HEK293 (cell line): ENCODE data around the gene SAMD4B.

Experiments used
- FEZF1 ChIP-seq: fragments of 450-650 bp; formaldehyde crosslinking; IDR thresholded peaks from 2 replicates; pipeline ENCODE4 v1.5.1; 2016; ENCODE audit warnings: missing biosample characterization, missing genetic modification characterization
- GFI1B ChIP-seq: fragments of 450-650 bp; formaldehyde crosslinking; IDR thresholded peaks from 2 replicates; pipeline ENCODE4 v1.5.1; 2016; ENCODE audit warnings: missing biosample characterization, missing genetic modification characterization
- HOXA7 ChIP-seq: sonication (generic); formaldehyde crosslinking; IDR thresholded peaks from 2 replicates; pipeline ENCODE4 v1.8.1; 2022; ENCODE audit warnings: missing genetic modification reagents, borderline replicate concordance
- KLF1 ChIP-seq: fragments of 450-650 bp; formaldehyde crosslinking; IDR thresholded peaks from 2 replicates; pipeline ENCODE4 v1.5.1; 2016; ENCODE audit warnings: missing biosample characterization, missing genetic modification characterization
- KLF8 ChIP-seq: fragments of 450-650 bp; formaldehyde crosslinking; IDR thresholded peaks from 2 replicates; pipeline ENCODE4 v1.5.1; 2016; ENCODE audit warnings: missing biosample characterization, missing genetic modification characterization
- OSR2 ChIP-seq: fragments of 450-650 bp; formaldehyde crosslinking; IDR thresholded peaks from 2 replicates; pipeline ENCODE4 v1.5.1; 2016; ENCODE audit warnings: missing biosample characterization, missing genetic modification characterization
- PRDM6 ChIP-seq: fragments of 450-650 bp; formaldehyde crosslinking; IDR thresholded peaks from 2 replicates; pipeline ENCODE4 v1.5.1; 2017; ENCODE audit warnings: missing biosample characterization, missing genetic modification characterization
- SCRT2 ChIP-seq: fragments of 450-650 bp; formaldehyde crosslinking; IDR thresholded peaks from 2 replicates; pipeline ENCODE4 v1.5.1; 2016; ENCODE audit warnings: missing biosample characterization, missing genetic modification characterization
- ZBTB10 ChIP-seq: fragments of 450-650 bp; formaldehyde crosslinking; IDR thresholded peaks from 2 replicates; pipeline ENCODE4 v1.5.1; 2016; ENCODE audit warnings: missing biosample characterization, missing genetic modification characterization
- ZIC2 ChIP-seq: fragments of 450-650 bp; formaldehyde crosslinking; IDR thresholded peaks from 2 replicates; pipeline ENCODE4 v1.5.1; 2016; ENCODE audit warnings: missing biosample characterization, missing genetic modification characterization
- ZNF10 ChIP-seq: fragments of 450-650 bp; formaldehyde crosslinking; IDR thresholded peaks from 2 replicates; pipeline ENCODE4 v1.5.1; 2017; ENCODE audit warnings: missing biosample characterization, missing genetic modification characterization
- ZNF174 ChIP-seq: fragments of 450-650 bp; formaldehyde crosslinking; IDR thresholded peaks from 2 replicates; pipeline ENCODE4 v1.5.0; 2017; ENCODE audit warnings: missing biosample characterization, mild to moderate bottlenecking, missing genetic modification characterization
- ZNF175 ChIP-seq: fragments of 450-650 bp; formaldehyde crosslinking; IDR thresholded peaks from 2 replicates; pipeline ENCODE4 v1.5.1; 2016; ENCODE audit warnings: missing biosample characterization, missing genetic modification characterization
- ZNF184 ChIP-seq: fragments of 450-650 bp; IDR thresholded peaks from 2 replicates; pipeline ENCODE4 v1.5.1; 2018; ENCODE audit warnings: missing biosample characterization, mild to moderate bottlenecking, missing genetic modification characterization
- ZNF19 ChIP-seq: fragments of 450-650 bp; formaldehyde crosslinking; IDR thresholded peaks from 2 replicates; pipeline ENCODE4; 2016; ENCODE audit warnings: missing biosample characterization, missing genetic modification characterization, low read depth
- ZNF202 ChIP-seq: fragments of 450-650 bp; formaldehyde crosslinking; IDR thresholded peaks from 2 replicates; pipeline ENCODE4 v1.5.1; 2016; ENCODE audit warnings: missing biosample characterization, missing genetic modification characterization, borderline replicate concordance
- ZNF239 ChIP-seq: fragments of 450-650 bp; formaldehyde crosslinking; IDR thresholded peaks from 2 replicates; pipeline ENCODE4 v1.5.1; 2016; ENCODE audit warnings: missing biosample characterization, missing genetic modification characterization
- ZNF248 ChIP-seq: fragments of 450-650 bp; formaldehyde crosslinking; IDR thresholded peaks from 2 replicates; pipeline ENCODE4 v1.5.1; 2017; ENCODE audit warnings: missing biosample characterization, missing genetic modification characterization
- ZNF335 ChIP-seq: fragments of 450-650 bp; formaldehyde crosslinking; conservative IDR thresholded peaks from 2 replicates; pipeline ENCODE4 v1.5.1; 2016; ENCODE audit warnings: missing biosample characterization, missing genetic modification characterization
- ZNF398 ChIP-seq: fragments of 450-650 bp; formaldehyde crosslinking; IDR thresholded peaks from 2 replicates; pipeline ENCODE4 v1.5.1; 2017; ENCODE audit warnings: missing biosample characterization, missing genetic modification characterization
- ZNF423 ChIP-seq: fragments of 450-650 bp; formaldehyde crosslinking; IDR thresholded peaks from 2 replicates; pipeline ENCODE4 v1.5.1; 2016; ENCODE audit warnings: missing biosample characterization, missing genetic modification characterization
- ZNF514 ChIP-seq: fragments of 450-650 bp; formaldehyde crosslinking; IDR thresholded peaks from 2 replicates; pipeline ENCODE4 v1.5.1; 2016; ENCODE audit warnings: missing biosample characterization, missing genetic modification characterization
- ZNF530 ChIP-seq: fragments of 450-650 bp; formaldehyde crosslinking; IDR thresholded peaks from 2 replicates; pipeline ENCODE4 v1.5.1; 2016; ENCODE audit warnings: low read depth, missing biosample characterization, missing genetic modification characterization
- ZNF626 ChIP-seq: fragments of 450-650 bp; sonication (Bioruptor Pico); formaldehyde crosslinking; IDR thresholded peaks from 2 replicates; pipeline ENCODE4 v1.5.1; 2018; ENCODE audit warnings: missing biosample characterization, missing genetic modification characterization, inconsistent platforms
- TF ChIP-seq, protein P1 (sequence below): fragments of 450-650 bp; formaldehyde crosslinking; IDR thresholded peaks from 2 replicates; pipeline ENCODE4 v1.5.1; 2016; ENCODE audit warnings: missing biosample characterization, missing genetic modification characterization
- TF ChIP-seq, protein P2 (sequence below): fragments of 450-650 bp; formaldehyde crosslinking; IDR thresholded peaks from 2 replicates; pipeline ENCODE4 v1.5.1; 2016; ENCODE audit warnings: missing biosample characterization, missing genetic modification characterization
- TF ChIP-seq, protein P3 (sequence below): fragments of 450-650 bp; formaldehyde crosslinking; IDR thresholded peaks from 2 replicates; pipeline ENCODE4 v1.5.1; 2017; ENCODE audit warnings: missing biosample characterization, missing genetic modification characterization

SAMD4B gene

GRCh38 chr19:39390751-39391437, 48.7 kb downstream of the SAMD4B start, which contains the start of the genes MED29 and PAF1 (continued):
- TF ChIP-seq, protein P1, sequence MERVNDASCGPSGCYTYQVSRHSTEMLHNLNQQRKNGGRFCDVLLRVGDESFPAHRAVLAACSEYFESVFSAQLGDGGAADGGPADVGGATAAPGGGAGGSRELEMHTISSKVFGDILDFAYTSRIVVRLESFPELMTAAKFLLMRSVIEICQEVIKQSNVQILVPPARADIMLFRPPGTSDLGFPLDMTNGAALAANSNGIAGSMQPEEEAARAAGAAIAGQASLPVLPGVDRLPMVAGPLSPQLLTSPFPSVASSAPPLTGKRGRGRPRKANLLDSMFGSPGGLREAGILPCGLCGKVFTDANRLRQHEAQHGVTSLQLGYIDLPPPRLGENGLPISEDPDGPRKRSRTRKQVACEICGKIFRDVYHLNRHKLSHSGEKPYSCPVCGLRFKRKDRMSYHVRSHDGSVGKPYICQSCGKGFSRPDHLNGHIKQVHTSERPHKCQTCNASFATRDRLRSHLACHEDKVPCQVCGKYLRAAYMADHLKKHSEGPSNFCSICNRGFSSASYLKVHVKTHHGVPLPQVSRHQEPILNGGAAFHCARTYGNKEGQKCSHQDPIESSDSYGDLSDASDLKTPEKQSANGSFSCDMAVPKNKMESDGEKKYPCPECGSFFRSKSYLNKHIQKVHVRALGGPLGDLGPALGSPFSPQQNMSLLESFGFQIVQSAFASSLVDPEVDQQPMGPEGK (tag by site-specific recombination): peak; percentile 99
- TF ChIP-seq GFI1B (no peak), ZNF174 (no peak), ZNF184 (tag by site-specific recombination) (no peak), KLF8 (tag by site-specific recombination) (peak; percentile 96), ZNF626 (tag by site-specific recombination) (no peak), KLF1 (peak; percentile 88), ZNF530 (tag by site-specific recombination) (no peak), ZNF335 (tag by site-specific recombination) (peak; percentile 100), ZNF10 (tag by site-specific recombination) (peak; percentile 92), OSR2 (tag by site-specific recombination) (no peak), ZNF398 (tag by site-specific recombination) (no peak; the same call in none of the 2 replicates), ZBTB10 (peak; percentile 99), ZNF202 (no peak), SCRT2 (tag by site-specific recombination) (peak; percentile 100), ZNF239 (tag by site-specific recombination) (peak; percentile 91), ZNF175 (tag by site-specific recombination) (no peak), ZNF423 (no peak), ZIC2 (peak; percentile 95), ZNF248 (tag by site-specific recombination) (0 out of 2 replicates have a peak, but pooled peaks have one; percentile 1), FEZF1 (tag by site-specific recombination) (peak; percentile 60), ZNF19 (tag by site-specific recombination) (no peak), HOXA7 (CRISPR knock-in tag) (no peak), PRDM6 (tag by site-specific recombination) (no peak; the same call in 1 of the 2 replicates), ZNF514 (no peak)
- TF ChIP-seq, protein P2, sequence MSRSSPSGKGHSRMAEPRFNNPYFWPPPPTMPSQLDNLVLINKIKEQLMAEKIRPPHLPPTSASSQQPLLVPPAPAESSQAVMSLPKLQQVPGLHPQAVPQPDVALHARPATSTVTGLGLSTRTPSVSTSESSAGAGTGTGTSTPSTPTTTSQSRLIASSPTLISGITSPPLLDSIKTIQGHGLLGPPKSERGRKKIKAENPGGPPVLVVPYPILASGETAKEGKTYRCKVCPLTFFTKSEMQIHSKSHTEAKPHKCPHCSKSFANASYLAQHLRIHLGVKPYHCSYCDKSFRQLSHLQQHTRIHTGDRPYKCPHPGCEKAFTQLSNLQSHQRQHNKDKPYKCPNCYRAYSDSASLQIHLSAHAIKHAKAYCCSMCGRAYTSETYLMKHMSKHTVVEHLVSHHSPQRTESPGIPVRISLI (tag by site-specific recombination): no peak
- TF ChIP-seq, protein P3, sequence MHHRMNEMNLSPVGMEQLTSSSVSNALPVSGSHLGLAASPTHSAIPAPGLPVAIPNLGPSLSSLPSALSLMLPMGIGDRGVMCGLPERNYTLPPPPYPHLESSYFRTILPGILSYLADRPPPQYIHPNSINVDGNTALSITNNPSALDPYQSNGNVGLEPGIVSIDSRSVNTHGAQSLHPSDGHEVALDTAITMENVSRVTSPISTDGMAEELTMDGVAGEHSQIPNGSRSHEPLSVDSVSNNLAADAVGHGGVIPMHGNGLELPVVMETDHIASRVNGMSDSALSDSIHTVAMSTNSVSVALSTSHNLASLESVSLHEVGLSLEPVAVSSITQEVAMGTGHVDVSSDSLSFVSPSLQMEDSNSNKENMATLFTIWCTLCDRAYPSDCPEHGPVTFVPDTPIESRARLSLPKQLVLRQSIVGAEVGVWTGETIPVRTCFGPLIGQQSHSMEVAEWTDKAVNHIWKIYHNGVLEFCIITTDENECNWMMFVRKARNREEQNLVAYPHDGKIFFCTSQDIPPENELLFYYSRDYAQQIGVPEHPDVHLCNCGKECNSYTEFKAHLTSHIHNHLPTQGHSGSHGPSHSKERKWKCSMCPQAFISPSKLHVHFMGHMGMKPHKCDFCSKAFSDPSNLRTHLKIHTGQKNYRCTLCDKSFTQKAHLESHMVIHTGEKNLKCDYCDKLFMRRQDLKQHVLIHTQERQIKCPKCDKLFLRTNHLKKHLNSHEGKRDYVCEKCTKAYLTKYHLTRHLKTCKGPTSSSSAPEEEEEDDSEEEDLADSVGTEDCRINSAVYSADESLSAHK (tag by site-specific recombination): peak; percentile 73
